Left ventricle myocardium inferior (tissue), 1 donor: ENCODE measurements around the gene SERPINH1. TPM values are rescaled to one million over a fixed set of nuclear protein-coding genes. Genes with fewer than 3 reads are reported as not detected.

Source experiments
- DNase-seq: peaks from one replicate; pipeline ENCODE4 v3.0.0-alpha.2; 2020
- H3K27ac ChIP-seq: fragments of 200-600 bp; replicated peaks from 2 replicates; pipeline ENCODE4 v1.8.0; 2021
- H3K27me3 ChIP-seq: fragments of 200-600 bp; 2 replicates; pipeline ENCODE4 v1.8.0; 2021; ENCODE audit warnings: low read depth
- H3K36me3 ChIP-seq: fragments of 200-600 bp; 2 replicates; pipeline ENCODE4 v1.8.0; 2021
- H3K4me1 ChIP-seq: fragments of 200-600 bp; 2 replicates; pipeline ENCODE4 v1.8.0; 2021
- H3K4me3 ChIP-seq: fragments of 200-600 bp; 2 replicates; pipeline ENCODE4 v1.8.0; 2021; ENCODE audit warnings: mild to moderate bottlenecking, moderate library complexity
- H3K9me3 ChIP-seq: fragments of 200-600 bp; replicated peaks from 2 replicates; pipeline ENCODE4 v1.8.0; 2021
- intact Hi-C: fragments of 100-400 bp; cut with micrococcal nuclease; formaldehyde crosslinking; loops from one replicate; pipeline ENCODE4 v1.11.0; 2022
- total RNA-seq: library from RNA; stranded (reverse); fragmentation: NEBNext Ultra II Directional; extraction: Animal tissue kit (Norgen Biotek cat#: 25700); gene quantifications from one replicate; pipeline ENCODE4 v1.2.1, GENCODE V29; 2021
- TF ChIP-seq, protein P1 (sequence below): fragments of 200-600 bp; IDR thresholded peaks from 2 replicates; pipeline ENCODE4 v1.8.0; 2021; ENCODE audit warnings: antibody characterized with exemption, mild to moderate bottlenecking, borderline replicate concordance
- donor health status: DM: no; HTN: yes; CAD: no; lungs with severe emphysema.

Gene SERPINH1
- total RNA-seq, 1 donor from 2014 or later: 57.6 TPM

DNA sequence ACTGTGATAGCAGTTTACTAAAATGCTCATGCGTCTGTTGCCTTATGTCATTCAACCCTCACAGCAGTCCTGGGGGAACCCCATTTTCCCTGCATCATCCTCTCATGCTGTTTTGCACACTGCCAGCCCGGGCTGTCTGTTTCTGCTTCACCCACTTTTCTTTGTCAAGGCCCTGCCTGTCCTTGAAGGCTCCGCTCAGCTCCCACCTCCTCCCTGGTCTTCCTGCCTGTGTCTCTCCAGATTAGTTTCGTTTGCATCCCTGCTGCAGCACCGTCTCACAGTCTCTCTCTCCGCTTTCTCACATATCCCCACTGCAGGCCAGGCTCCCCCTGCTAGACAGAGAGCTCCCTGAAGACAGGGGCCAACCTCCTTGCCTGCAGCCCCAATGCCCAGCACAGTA, 29.9 kb downstream of the SERPINH1 start:
- no peak overlapping the region for H3K27ac ChIP-seq
- intact Hi-C loops: no loop called here
- DNase-seq: no peak
- peaks cover 27% of the 10 kb centered on the region for H3K4me1 ChIP-seq
- TF ChIP-seq, protein P1, sequence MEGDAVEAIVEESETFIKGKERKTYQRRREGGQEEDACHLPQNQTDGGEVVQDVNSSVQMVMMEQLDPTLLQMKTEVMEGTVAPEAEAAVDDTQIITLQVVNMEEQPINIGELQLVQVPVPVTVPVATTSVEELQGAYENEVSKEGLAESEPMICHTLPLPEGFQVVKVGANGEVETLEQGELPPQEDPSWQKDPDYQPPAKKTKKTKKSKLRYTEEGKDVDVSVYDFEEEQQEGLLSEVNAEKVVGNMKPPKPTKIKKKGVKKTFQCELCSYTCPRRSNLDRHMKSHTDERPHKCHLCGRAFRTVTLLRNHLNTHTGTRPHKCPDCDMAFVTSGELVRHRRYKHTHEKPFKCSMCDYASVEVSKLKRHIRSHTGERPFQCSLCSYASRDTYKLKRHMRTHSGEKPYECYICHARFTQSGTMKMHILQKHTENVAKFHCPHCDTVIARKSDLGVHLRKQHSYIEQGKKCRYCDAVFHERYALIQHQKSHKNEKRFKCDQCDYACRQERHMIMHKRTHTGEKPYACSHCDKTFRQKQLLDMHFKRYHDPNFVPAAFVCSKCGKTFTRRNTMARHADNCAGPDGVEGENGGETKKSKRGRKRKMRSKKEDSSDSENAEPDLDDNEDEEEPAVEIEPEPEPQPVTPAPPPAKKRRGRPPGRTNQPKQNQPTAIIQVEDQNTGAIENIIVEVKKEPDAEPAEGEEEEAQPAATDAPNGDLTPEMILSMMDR: no peak
- no peak overlapping the region for H3K4me3 ChIP-seq
- no peaks in the 10 kb centered on the region for H3K27me3 ChIP-seq
- no peaks in the 10 kb centered on the region for H3K9me3 ChIP-seq
- H3K36me3 ChIP-seq: no peaks in the 10 kb centered on the region

DNA sequence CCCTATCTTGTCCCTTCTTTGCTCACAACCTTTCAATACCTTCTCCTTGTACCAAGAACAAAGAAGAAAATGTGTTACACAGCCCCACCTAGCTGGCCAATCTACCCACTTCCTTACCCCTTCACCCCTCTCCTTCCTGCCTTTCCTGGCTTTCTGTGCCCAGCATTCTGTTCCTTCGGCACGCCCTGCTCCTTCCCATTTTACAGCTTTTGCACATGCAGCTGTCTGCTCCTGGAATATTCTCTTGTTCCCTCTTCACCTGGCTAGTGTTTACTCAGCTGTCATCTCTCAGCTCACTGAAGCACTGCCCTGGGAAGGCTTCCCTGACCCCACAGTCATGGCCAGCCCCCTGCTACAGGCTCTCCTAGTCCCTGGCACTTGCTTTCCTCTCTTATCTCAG, 30.7 kb downstream of the SERPINH1 start:
- H3K9me3 ChIP-seq: no peaks in the 10 kb centered on the region
- H3K27me3 ChIP-seq: no peaks in the 10 kb centered on the region
- intact Hi-C loops: no loop called here
- H3K27ac ChIP-seq: no peak overlapping the region
- no peak for DNase-seq
- TF ChIP-seq, protein P1: no peak
- H3K4me3 ChIP-seq: no peak overlapping the region
- H3K36me3 ChIP-seq: no peaks in the 10 kb centered on the region
- H3K4me1 ChIP-seq: peaks cover 26% of the 10 kb centered on the region

DNA sequence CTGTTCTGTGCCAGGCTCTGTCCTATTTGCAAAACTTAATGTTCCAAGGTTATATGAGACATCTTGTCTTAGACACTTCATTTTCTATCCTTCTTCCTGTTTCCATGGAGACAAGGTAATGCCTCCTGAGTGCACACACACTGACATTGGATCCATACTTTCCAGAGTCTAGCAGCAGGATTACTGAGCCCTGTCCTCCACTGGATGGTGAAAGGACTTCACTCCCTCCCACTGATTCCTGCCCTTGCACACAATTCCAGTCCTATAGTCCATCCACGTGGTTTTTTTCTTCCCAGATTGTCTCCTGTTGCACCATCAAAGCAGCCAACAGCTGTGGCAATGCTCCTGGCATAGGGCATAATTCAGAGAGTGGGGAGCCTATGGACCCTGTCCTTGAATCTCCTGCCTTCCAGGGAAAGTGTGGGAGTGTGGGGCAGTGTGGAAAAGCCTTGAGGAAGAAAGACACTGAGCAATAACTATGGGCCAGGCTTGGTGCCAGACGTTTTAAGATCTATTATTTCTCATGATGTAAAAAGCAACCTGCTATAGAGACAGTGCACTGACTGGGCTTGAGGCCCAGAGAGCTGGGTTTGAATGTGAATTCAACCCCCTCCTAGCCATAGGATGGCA, 31.3 kb downstream of the SERPINH1 start:
- no peak overlapping the region for H3K27ac ChIP-seq
- intact Hi-C loops: no loop called here

DNA sequence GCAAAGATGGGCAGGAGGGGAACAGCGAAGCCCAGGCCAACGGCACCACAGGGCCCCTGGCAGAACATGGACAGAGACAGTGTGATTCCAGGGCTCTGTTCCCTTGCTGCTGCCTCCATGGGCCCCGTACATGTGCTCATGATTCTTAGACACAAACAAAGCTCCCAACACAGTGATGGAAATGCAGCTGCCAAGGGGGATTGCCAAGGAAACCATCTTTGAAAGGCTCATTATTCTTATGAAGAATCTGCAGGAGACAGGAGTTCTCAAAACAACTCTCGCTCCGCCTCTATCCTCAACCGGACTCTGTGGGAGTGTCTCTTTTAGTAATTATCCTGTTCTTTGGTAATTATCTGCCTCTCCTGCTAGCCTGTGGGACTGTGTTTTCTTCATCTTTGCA, 32.2 kb downstream of the SERPINH1 start:
- Histone ChIP-seq H3K4me3 (no peak overlapping the region), H3K27ac (no peak overlapping the region), H3K9me3 (no peaks in the 10 kb centered on the region), H3K36me3 (no peaks in the 10 kb centered on the region), H3K27me3 (no peaks in the 10 kb centered on the region), H3K4me1 (peaks cover 20% of the 10 kb centered on the region)
- intact Hi-C loops: no loop called here
- DNase-seq: no peak
- TF ChIP-seq, protein P1: no peak

More for the DNA sequence above, 31.3 kb downstream of the SERPINH1 start:
- Histone ChIP-seq H3K4me3 (no peak overlapping the region), H3K4me1 (peaks cover 25% of the 10 kb centered on the region), H3K27me3 (no peaks in the 10 kb centered on the region), H3K36me3 (no peaks in the 10 kb centered on the region), H3K9me3 (no peaks in the 10 kb centered on the region)
- TF ChIP-seq, protein P1: no peak
- no peak for DNase-seq

DNA sequence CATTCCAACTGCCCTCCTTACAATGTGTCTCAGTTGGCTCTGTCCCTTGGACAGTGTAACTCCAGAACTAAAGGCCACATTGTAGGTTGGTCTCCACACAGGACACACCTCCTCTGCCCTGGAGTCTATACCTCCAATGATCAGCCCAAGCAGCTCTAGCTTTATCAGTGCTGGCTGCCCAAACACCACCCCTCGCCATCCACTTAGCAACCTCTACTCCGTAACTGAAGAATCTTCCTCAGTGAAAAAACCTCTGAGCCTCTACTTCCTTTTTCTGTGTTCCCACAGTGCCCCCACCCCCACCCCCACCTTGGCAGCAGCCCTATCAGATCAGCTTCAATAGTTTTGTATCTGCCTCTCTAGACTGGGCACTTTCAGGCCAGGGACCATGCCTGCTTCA, 33.4 kb downstream of the SERPINH1 start:
- intact Hi-C loops: no loop called here
- DNase-seq: no peak
- H3K27me3 ChIP-seq: no peaks in the 10 kb centered on the region
- TF ChIP-seq, protein P1: no peak
- no peak overlapping the region for H3K4me3 ChIP-seq
- no peaks in the 10 kb centered on the region for H3K9me3 ChIP-seq
- peaks cover 8% of the 10 kb centered on the region for H3K4me1 ChIP-seq
- H3K36me3 ChIP-seq: no peaks in the 10 kb centered on the region
- no peak overlapping the region for H3K27ac ChIP-seq

DNA sequence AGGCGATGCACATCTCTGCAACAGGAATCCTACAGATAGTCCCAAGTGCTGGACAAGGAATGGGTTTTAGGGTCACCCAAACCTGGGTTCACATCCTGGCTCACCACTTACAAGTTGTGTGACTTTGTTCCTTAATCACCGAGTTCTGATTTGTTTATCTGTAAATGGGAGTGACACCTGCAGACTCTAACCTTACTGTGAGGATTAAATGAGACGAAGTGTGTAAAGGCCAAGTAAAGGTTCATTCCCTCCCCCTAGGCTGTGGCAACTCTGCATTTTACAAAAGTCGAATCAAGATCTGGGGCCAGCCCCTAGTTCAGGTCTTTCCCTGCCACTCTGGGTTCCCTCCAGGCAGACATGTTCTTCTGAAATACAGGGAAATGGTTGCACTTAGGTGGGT, 34.9 kb downstream of the SERPINH1 start:
- no peaks in the 10 kb centered on the region for H3K9me3 ChIP-seq
- no peak for DNase-seq
- no peak overlapping the region for H3K27ac ChIP-seq
- peaks cover 8% of the 10 kb centered on the region for H3K4me1 ChIP-seq
- H3K36me3 ChIP-seq: no peaks in the 10 kb centered on the region
- intact Hi-C loops: no loop called here
- H3K4me3 ChIP-seq: no peak overlapping the region
- TF ChIP-seq, protein P1: no peak
- H3K27me3 ChIP-seq: no peaks in the 10 kb centered on the region
